Endothelial cell of umbilical vein (primary cell): ENCODE data around the gene HOXC5. TPM values are rescaled to one million over a fixed set of nuclear protein-coding genes. Genes with fewer than 3 reads are reported as not detected.

Source experiments
- BruUV-seq: library from RNA; stranded (reverse); fragments of 400-500 nt; replicated peaks from 2 replicates; lab custom pipeline; 2021; lab: Mats Ljungman, UMichigan
- CTCF ChIA-PET: fragments of 300-600, 350-600 bp; sonication (Branson Sonifier 250); formaldehyde crosslinking; loops from one replicate; lab custom pipeline; 2021; ENCODE audit warnings: antibody characterized with exemption, inconsistent platforms; lab: Charles Lee
- POLR2A ChIA-PET: fragments of 300-600, 350-600 bp; sonication (Branson Sonifier 250); formaldehyde crosslinking; loops from one replicate; lab custom pipeline; 2021; ENCODE audit warnings: antibody characterized with exemption, inconsistent platforms; lab: Charles Lee
- DNase-seq: peaks from one replicate; pipeline ENCODE4 v3.0.0-alpha.2; 2011; ENCODE audit warnings: low read depth, low spot score
- FAIRE-seq: peaks from 2 replicates; lab custom pipeline; 2011; peaks lifted over from hg19 to GRCh38; lab: Jason Lieb, UNC
- H2AFZ ChIP-seq: 2 replicates; pipeline ENCODE4 v1.6.0; 2012; ENCODE audit warnings: low read depth, low read length, control low read depth, inconsistent platforms
- H3K27ac ChIP-seq: 2 replicates; pipeline ENCODE4 v1.5.1; 2011; ENCODE audit warnings: low read depth, mild to moderate bottlenecking, control low read depth, low read length, moderate library complexity; ENCODE audit not compliant: insufficient read depth
- H3K27me3 ChIP-seq, 2 experiments: 2 replicates each; pipeline versions ENCODE4 v1.6.0 to v1.6.1; 2011; ENCODE audit warnings: low read length in 2 of 2, mixed read lengths in 1 of 2; ENCODE audit not compliant: control insufficient read depth in 2 of 2, insufficient read depth in 2 of 2
- H3K36me3 ChIP-seq, 2 experiments: 2 replicates in 1 of 2; 3 replicates in 1 of 2; pipeline ENCODE4 v1.5.1; 2011; ENCODE audit warnings: low read length in 2 of 2, mild to moderate bottlenecking in 1 of 2, moderate library complexity in 1 of 2; ENCODE audit not compliant: control insufficient read depth in 2 of 2, insufficient read depth in 2 of 2; ENCODE audit errors: extremely low read depth in 1 of 2
- H3K4me1 ChIP-seq: 3 replicates; pipeline ENCODE4 v1.5.1; 2011; ENCODE audit warnings: mild to moderate bottlenecking, low read length; ENCODE audit not compliant: control insufficient read depth, insufficient read depth; ENCODE audit errors: extremely low read depth
- H3K4me2 ChIP-seq: 2 replicates; pipeline ENCODE4 v1.6.1; 2011; ENCODE audit warnings: low read length, control low read depth, mixed read lengths; ENCODE audit not compliant: insufficient read depth
- H3K4me3 ChIP-seq, 3 experiments: fragments of 200-600 bp in 1 of 3; sonication (generic), shearing (Covaris generic) in 1 of 3; replicated peaks in 1 of 3; 2 replicates each; pipeline ENCODE4 v1.5.1; 2011 to 2016; ENCODE audit warnings: control low read depth in 3 of 3, low read length in 3 of 3, mild to moderate bottlenecking in 2 of 3, inconsistent platforms in 1 of 3, low read depth in 1 of 3, moderate library complexity in 1 of 3; ENCODE audit not compliant: insufficient read depth in 1 of 3
- H3K79me2 ChIP-seq: 2 replicates; pipeline ENCODE4 v1.6.0; 2012; ENCODE audit warnings: low read length, inconsistent platforms; ENCODE audit not compliant: control insufficient read depth, insufficient read depth
- H3K9ac ChIP-seq: replicated peaks from 2 replicates; pipeline ENCODE3; 2011; ENCODE audit warnings: low read length, control low read depth; ENCODE audit not compliant: insufficient read depth; ENCODE audit errors: extremely low read depth
- H3K9me1 ChIP-seq: replicated peaks from 3 replicates; pipeline ENCODE4 v1.6.0; 2011; ENCODE audit warnings: mild to moderate bottlenecking, low read length; ENCODE audit not compliant: control insufficient read depth, insufficient read depth; ENCODE audit errors: extremely low read depth
- H3K9me3 ChIP-seq: replicated peaks from 2 replicates; pipeline ENCODE4 v1.5.1; 2012; ENCODE audit warnings: low read length, inconsistent platforms; ENCODE audit not compliant: control insufficient read depth, insufficient read depth
- H4K20me1 ChIP-seq: replicated peaks from 2 replicates; pipeline ENCODE3; 2011; ENCODE audit warnings: mild to moderate bottlenecking, low read length; ENCODE audit not compliant: control insufficient read depth, insufficient read depth; ENCODE audit errors: extremely low read depth
- CTCF ChIP-seq, 2 donors: IDR thresholded peaks; 1 replicate in 1 of 2; 2 replicates in 1 of 2; pipeline ENCODE4 v1.5.1; 2011; ENCODE audit warnings: low read length in 2 of 2, mild to moderate bottlenecking in 2 of 2, moderate library complexity in 2 of 2, control low read depth in 1 of 2, inconsistent platforms in 1 of 2, low read depth in 1 of 2; ENCODE audit not compliant: insufficient read depth in 1 of 2; ENCODE audit errors: extremely low read depth in 1 of 2
- EZH2 ChIP-seq: IDR thresholded peaks from 2 replicates; pipeline ENCODE4 v1.6.1; 2012; ENCODE audit warnings: borderline replicate concordance, low read depth, mild to moderate bottlenecking, moderate library complexity, low read length, inconsistent platforms; ENCODE audit not compliant: severe bottlenecking
- FOS ChIP-seq: IDR thresholded peaks from 2 replicates; pipeline ENCODE4 v1.6.1; 2011; ENCODE audit warnings: mild to moderate bottlenecking, low read length, moderate library complexity, borderline replicate concordance; ENCODE audit not compliant: insufficient read depth
- GATA2 ChIP-seq: IDR thresholded peaks from 2 replicates; pipeline ENCODE4 v1.7.0; 2011; ENCODE audit warnings: low read depth, mild to moderate bottlenecking, moderate library complexity, mixed read lengths, low read length; ENCODE audit not compliant: insufficient read length, insufficient read depth
- JUN ChIP-seq: IDR thresholded peaks from 2 replicates; pipeline ENCODE4 v1.6.1; 2011; ENCODE audit warnings: borderline replicate concordance, low read depth; ENCODE audit not compliant: insufficient read length, insufficient read depth
- MYC ChIP-seq: IDR thresholded peaks from one replicate; pipeline ENCODE4 v1.6.1; 2011; ENCODE audit warnings: mild to moderate bottlenecking, low read depth, low read length
- POLR2A ChIP-seq: IDR thresholded peaks from 2 replicates; pipeline ENCODE4 v1.6.1; 2012; ENCODE audit warnings: low read depth, mild to moderate bottlenecking, control low read depth, low read length
- POLR2AphosphoS5 ChIP-seq: IDR thresholded peaks from 2 replicates; pipeline ENCODE4 v1.6.1; 2012; ENCODE audit warnings: low read depth, mild to moderate bottlenecking, control low read depth, low read length, moderate library complexity; ENCODE audit not compliant: insufficient read depth
- dilution Hi-C: fragments of 300-500 bp; cut with MboI; formaldehyde crosslinking; loops from one replicate; pipeline ENCODE4 v1.15.0; 2019; ENCODE audit warnings: low sequenced_read_pairs; ENCODE audit not compliant: extremely low pct_ligation_motif_present
- intact Hi-C: fragments of 100-400 bp; cut with micrococcal nuclease; formaldehyde crosslinking; loops from one replicate; pipeline ENCODE4 v1.10.0; 2022
- polyA plus RNA-seq, 4 experiments: library from polyadenylated mRNA; depleted of rRNA in 3 of 4; stranded (reverse) in 3 of 4; unstranded in 1 of 4; fragments of >200 nt; gene quantifications; 2 replicates each; pipeline versions ENCODE4 v1.2.1 to v1.2.3, GENCODE V29; 2011 to 2012; ENCODE audit warnings: missing spikeins in 1 of 4
- total RNA-seq: library from RNA; stranded (reverse); gene quantifications from 2 replicates; pipeline ENCODE4 v1.2.3, GENCODE V29; 2021
- TF ChIP-seq, protein P1 (sequence below): IDR thresholded peaks from 2 replicates; pipeline ENCODE4 v1.6.1; 2011; ENCODE audit not compliant: insufficient read depth, insufficient read length

HOXC5 gene
- total and polyA plus RNA-seq, 2 donors (not counting 3 experiments of a cell fraction or from before 2014, with no cell fraction given), result not detected

- CTCF ChIA-PET, result interaction anchor here (1.0 to 17.0 kb wide), 17 partner anchors 10 to 373 kb away, joined by 3 to 616 read pairs (median 5); partner anchors contain the start of genes HOXC10, HOXC5, HOXC6 and SMUG1
- no peak overlapping the region for H3K4me2 ChIP-seq
- dilution Hi-C loops, result no loop called here
- no TSS peak for BruUV-seq
- H3K79me2 ChIP-seq, result no peaks in the 10 kb centered on the region
- no peaks in the 10 kb centered on the region for H4K20me1 ChIP-seq
- FAIRE-seq (no peak), DNase-seq (no peak)
- intact Hi-C loops, result loop anchor here (1.0 to 10.0 kb wide), 4 partner anchors 185 to 358 kb away; partner anchors contain the start of gene GPR84
- no peak overlapping the region for H3K4me3 ChIP-seq
- POLR2A ChIA-PET, result no interaction called here
- H3K4me1 ChIP-seq, result no peaks in the 10 kb centered on the region
- no peaks in the 10 kb centered on the region for H3K36me3 ChIP-seq
- no peak overlapping the region for H3K27ac ChIP-seq
- TF ChIP-seq POLR2A (no peak), CTCF (IDR thresholded peaks at IDR 0.05; ENCODE audit: extremely low read depth in 1 of 2, insufficient read depth in 1 of 2, low read depth in 1 of 2, low read length in 2 of 2) (no peak), EZH2 (no peak), FOS (no peak), GATA2 (no peak), JUN (no peak), POLR2AphosphoS5 (no peak), MYC (no peak)
- TF ChIP-seq, protein P1, sequence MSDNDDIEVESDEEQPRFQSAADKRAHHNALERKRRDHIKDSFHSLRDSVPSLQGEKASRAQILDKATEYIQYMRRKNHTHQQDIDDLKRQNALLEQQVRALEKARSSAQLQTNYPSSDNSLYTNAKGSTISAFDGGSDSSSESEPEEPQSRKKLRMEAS, result no peak
- H3K9ac ChIP-seq, result no peak overlapping the region
- H3K27me3 ChIP-seq, result peaks cover 80 to 89% of the 10 kb centered on the region in 2 experiments
- no peak overlapping the region for H2AFZ ChIP-seq
- H3K9me3 ChIP-seq, result no peaks in the 10 kb centered on the region
- H3K9me1 ChIP-seq, result no peaks in the 10 kb centered on the region
These were observed 26.2 kb upstream of the HOXC5 start for GRCh38 chr12:54006559-54007220.
